H9 (cell line): ENCODE results near the gene NCAM1. TPM values are rescaled to one million over a fixed set of nuclear protein-coding genes. Genes with fewer than 3 reads are reported as not detected.

Experiments used
- DNase-seq: peaks from one replicate; pipeline ENCODE4 v3.0.0-alpha.2; 2017
- H2AFZ ChIP-seq: one replicate; pipeline ENCODE4 v1.6.1; 2013; ENCODE audit warnings: mild to moderate bottlenecking, low read length, control low read depth, moderate library complexity
- H2AK5ac ChIP-seq: 2 replicates; pipeline ENCODE4 v1.6.1; 2013; ENCODE audit warnings: low read length, control low read depth, mixed read lengths; ENCODE audit not compliant: insufficient read length
- H2BK120ac ChIP-seq: one replicate; pipeline ENCODE4 v1.6.1; 2013; ENCODE audit warnings: low read depth, mild to moderate bottlenecking, low read length, control low read depth, inconsistent platforms; ENCODE audit not compliant: poor library complexity, severe bottlenecking
- H2BK12ac ChIP-seq: 2 replicates; pipeline ENCODE4 v1.6.1; 2013; ENCODE audit warnings: low read length, control low read depth, mixed read lengths, low read depth; ENCODE audit not compliant: insufficient read length
- H2BK15ac ChIP-seq: 2 replicates; pipeline ENCODE4 v1.6.1; 2013; ENCODE audit warnings: low read depth, low read length, control low read depth
- H2BK20ac ChIP-seq: one replicate; pipeline ENCODE4 v1.6.1; 2013; ENCODE audit warnings: low read depth, mild to moderate bottlenecking, low read length, control low read depth, inconsistent platforms; ENCODE audit not compliant: poor library complexity, severe bottlenecking
- H2BK5ac ChIP-seq: 2 replicates; pipeline ENCODE4 v1.6.1; 2013; ENCODE audit warnings: low read length, control low read depth, mixed read lengths; ENCODE audit not compliant: insufficient read length
- H3K14ac ChIP-seq: 2 replicates; pipeline ENCODE4 v1.6.1; 2013; ENCODE audit warnings: low read length, control low read depth; ENCODE audit not compliant: insufficient read depth
- H3K18ac ChIP-seq: 2 replicates; pipeline ENCODE4 v1.6.1; 2013; ENCODE audit warnings: low read depth, mild to moderate bottlenecking, mixed read lengths, low read length, control low read depth; ENCODE audit not compliant: insufficient read length
- H3K23ac ChIP-seq: 2 replicates; pipeline ENCODE4 v1.6.1; 2013; ENCODE audit warnings: low read length, control low read depth, mixed read lengths, low read depth; ENCODE audit not compliant: insufficient read length
- H3K23me2 ChIP-seq: 2 replicates; pipeline ENCODE4 v1.6.1; 2013; ENCODE audit warnings: low read depth, mild to moderate bottlenecking, mixed read lengths, low read length, control low read depth; ENCODE audit not compliant: insufficient read length, poor library complexity, severe bottlenecking
- H3K27ac ChIP-seq: 2 replicates; pipeline ENCODE4 v1.5.1; 2013; ENCODE audit warnings: low read length, control low read depth, mixed read lengths, low read depth; ENCODE audit not compliant: insufficient read length
- H3K27me3 ChIP-seq: 2 replicates; pipeline ENCODE4 v1.6.1; 2013; ENCODE audit warnings: low read length, control low read depth, inconsistent platforms; ENCODE audit not compliant: insufficient read depth
- H3K4ac ChIP-seq: 2 replicates; pipeline ENCODE4 v1.6.1; 2013; ENCODE audit warnings: low read depth, mild to moderate bottlenecking, control low read depth, inconsistent platforms, low read length, moderate library complexity
- H3K4me1 ChIP-seq: 2 replicates; pipeline ENCODE4 v1.6.1; 2013; ENCODE audit warnings: low read length, control low read depth, inconsistent platforms; ENCODE audit not compliant: insufficient read depth
- H3K4me2 ChIP-seq: 2 replicates; pipeline ENCODE4 v1.6.1; 2013; ENCODE audit warnings: low read length, control low read depth, mixed read lengths; ENCODE audit not compliant: insufficient read length, insufficient read depth
- H3K56ac ChIP-seq: 2 replicates; pipeline ENCODE4 v1.6.1; 2013; ENCODE audit warnings: low read depth, mild to moderate bottlenecking, mixed read lengths, low read length, control low read depth; ENCODE audit not compliant: insufficient read length
- H3K79me1 ChIP-seq: 2 replicates; pipeline ENCODE4 v1.6.1; 2013; ENCODE audit warnings: low read depth, mild to moderate bottlenecking, moderate library complexity, low read length, control low read depth, inconsistent platforms; ENCODE audit not compliant: insufficient read depth, poor library complexity, severe bottlenecking
- H3K79me2 ChIP-seq: 2 replicates; pipeline ENCODE4 v1.6.1; 2013; ENCODE audit warnings: low read length, control low read depth, inconsistent platforms; ENCODE audit not compliant: insufficient read depth
- H3K9ac ChIP-seq: 2 replicates; pipeline ENCODE4 v1.6.1; 2013; ENCODE audit warnings: low read length, control low read depth, mixed read lengths; ENCODE audit not compliant: insufficient read length; ENCODE audit errors: extremely low read depth
- H3K9me3 ChIP-seq: one replicate; pipeline ENCODE4 v1.6.1; 2013; ENCODE audit warnings: low read depth, low read length, inconsistent platforms; ENCODE audit not compliant: control insufficient read depth
- H3T11ph ChIP-seq: one replicate; pipeline ENCODE4 v1.6.1; 2013; ENCODE audit warnings: mild to moderate bottlenecking, low read length, control low read depth, inconsistent platforms
- H4K20me1 ChIP-seq: one replicate; pipeline ENCODE4 v1.6.1; 2013; ENCODE audit not compliant: control insufficient read depth, insufficient read length, insufficient read depth
- H4K5ac ChIP-seq: 2 replicates; pipeline ENCODE4 v1.6.1; 2013; ENCODE audit warnings: low read depth, mild to moderate bottlenecking, mixed read lengths, low read length, control low read depth; ENCODE audit not compliant: insufficient read length
- H4K8ac ChIP-seq: replicated peaks from 2 replicates; pipeline ENCODE4 v1.6.1; 2013; ENCODE audit warnings: low read length, control low read depth, mixed read lengths, low read depth; ENCODE audit not compliant: insufficient read length
- H4K91ac ChIP-seq: 2 replicates; pipeline ENCODE4 v1.6.1; 2013; ENCODE audit warnings: low read depth, mild to moderate bottlenecking, moderate library complexity, mixed read lengths, low read length, control low read depth; ENCODE audit not compliant: insufficient read length
- H3K27ac Mint-ChIP-seq, 3 experiments: 2 replicates in 2 of 3; 3 replicates in 1 of 3; pipeline ENCODE4 v1.8.0; 2020 to 2021; ENCODE audit warnings: mixed read lengths in 3 of 3, mild to moderate bottlenecking in 1 of 3, moderate library complexity in 1 of 3
- H3K27me3 Mint-ChIP-seq: 2 replicates; pipeline ENCODE4 v1.8.0; 2021; ENCODE audit warnings: low read depth, mild to moderate bottlenecking, moderate library complexity, mixed read lengths
- H3K36me3 Mint-ChIP-seq, 3 experiments: 2 replicates in 2 of 3; 3 replicates in 1 of 3; pipeline ENCODE4 v1.8.0; 2020 to 2021; ENCODE audit warnings: low read depth in 3 of 3, mixed read lengths in 3 of 3; ENCODE audit not compliant: insufficient read depth in 1 of 3
- H3K4me1 Mint-ChIP-seq, 2 experiments: 2 replicates each; pipeline ENCODE4 v1.8.0; 2020; ENCODE audit warnings: mixed read lengths in 2 of 2
- H3K4me3 Mint-ChIP-seq, 2 experiments: 2 replicates in 1 of 2; 3 replicates in 1 of 2; pipeline ENCODE4 v1.8.0; 2020 to 2021; ENCODE audit warnings: mild to moderate bottlenecking in 2 of 2, mixed read lengths in 2 of 2, moderate library complexity in 1 of 2
- H3K9me3 Mint-ChIP-seq, 2 experiments: 2 replicates in 1 of 2; 3 replicates in 1 of 2; pipeline ENCODE4 v1.8.0; 2020; ENCODE audit warnings: mild to moderate bottlenecking in 2 of 2, mixed read lengths in 2 of 2, moderate library complexity in 1 of 2
- WGBS: extraction: QIAGEN DNeasy Blood & Tissue Kit; methylation state at CpG from one replicate; pipeline ENCODE4 v1.1.7; 2013; ENCODE audit warnings: missing lambda C conversion rate, low lambda C conversion rate, mixed read lengths; ENCODE audit not compliant: insufficient read length; ENCODE audit errors: extremely low coverage; 5-methylcytosine and 5-hydroxymethylcytosine counted together
- total RNA-seq: library from RNA; stranded (reverse); gene quantifications from 2 replicates; pipeline ENCODE4 v1.2.1, GENCODE V29; 2021
- TF ChIP-seq, protein P1 (sequence below): fragments of 200-600 bp; sonication (generic); conservative IDR thresholded peaks from 3 replicates; pipeline ENCODE4 v1.8.0; 2021; ENCODE audit warnings: antibody characterized with exemption, mild to moderate bottlenecking

The NCAM1 gene
- total RNA-seq, 1 experiment from 2014 or later = 2.5 TPM

GRCh38 chr11:112968941-112969713 is 7.9 kb downstream of the NCAM1 start:
- H3K18ac ChIP-seq = no peak overlapping the region
- H4K8ac ChIP-seq = no peak overlapping the region
- no peaks in the 10 kb centered on the region for H3K9me3 Mint-ChIP-seq
- no peak overlapping the region for H2BK15ac ChIP-seq
- no peak overlapping the region for H3T11ph ChIP-seq
- no peak overlapping the region for H3K4me2 ChIP-seq
- TF ChIP-seq, protein P1, sequence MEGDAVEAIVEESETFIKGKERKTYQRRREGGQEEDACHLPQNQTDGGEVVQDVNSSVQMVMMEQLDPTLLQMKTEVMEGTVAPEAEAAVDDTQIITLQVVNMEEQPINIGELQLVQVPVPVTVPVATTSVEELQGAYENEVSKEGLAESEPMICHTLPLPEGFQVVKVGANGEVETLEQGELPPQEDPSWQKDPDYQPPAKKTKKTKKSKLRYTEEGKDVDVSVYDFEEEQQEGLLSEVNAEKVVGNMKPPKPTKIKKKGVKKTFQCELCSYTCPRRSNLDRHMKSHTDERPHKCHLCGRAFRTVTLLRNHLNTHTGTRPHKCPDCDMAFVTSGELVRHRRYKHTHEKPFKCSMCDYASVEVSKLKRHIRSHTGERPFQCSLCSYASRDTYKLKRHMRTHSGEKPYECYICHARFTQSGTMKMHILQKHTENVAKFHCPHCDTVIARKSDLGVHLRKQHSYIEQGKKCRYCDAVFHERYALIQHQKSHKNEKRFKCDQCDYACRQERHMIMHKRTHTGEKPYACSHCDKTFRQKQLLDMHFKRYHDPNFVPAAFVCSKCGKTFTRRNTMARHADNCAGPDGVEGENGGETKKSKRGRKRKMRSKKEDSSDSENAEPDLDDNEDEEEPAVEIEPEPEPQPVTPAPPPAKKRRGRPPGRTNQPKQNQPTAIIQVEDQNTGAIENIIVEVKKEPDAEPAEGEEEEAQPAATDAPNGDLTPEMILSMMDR = no peak
- H2BK12ac ChIP-seq = no peak overlapping the region
- H3K27me3 Mint-ChIP-seq = peaks cover 24% of the 10 kb centered on the region
- H4K5ac ChIP-seq = no peak overlapping the region
- no peak overlapping the region for H3K56ac ChIP-seq
- H2BK5ac ChIP-seq = no peak overlapping the region
- no peak overlapping the region for H4K91ac ChIP-seq
- H4K20me1 ChIP-seq = no peaks in the 10 kb centered on the region
- DNase-seq = no peak
- H2BK20ac ChIP-seq = no peak overlapping the region
- no peak overlapping the region for H3K9ac ChIP-seq
- no peak overlapping the region for H3K4me3 Mint-ChIP-seq
- no peaks in the 10 kb centered on the region for H3K23me2 ChIP-seq
- no peak overlapping the region for H3K27ac Mint-ChIP-seq
- H3K4me1 Mint-ChIP-seq = peaks cover 5 to 6% of the 10 kb centered on the region in 2 experiments
- H3K14ac ChIP-seq = no peak overlapping the region
- no peak overlapping the region for H2BK120ac ChIP-seq
- WGBS = no CpG with 5 or more reads among the region's 6 CpGs
- no peak overlapping the region for H3K27ac ChIP-seq
- H3K23ac ChIP-seq = no peak overlapping the region
- H3K79me2 ChIP-seq = no peaks in the 10 kb centered on the region; the same call in 1 of the 2 replicates
- H2AFZ ChIP-seq = no peak overlapping the region
- no peaks in the 10 kb centered on the region for H3K36me3 Mint-ChIP-seq
- peaks cover 3% of the 10 kb centered on the region; the same call in 1 of the 2 replicates for H3K4me1 ChIP-seq
- no peaks in the 10 kb centered on the region for H3K27me3 ChIP-seq
- H3K79me1 ChIP-seq = no peaks in the 10 kb centered on the region
- H3K9me3 ChIP-seq = no peaks in the 10 kb centered on the region
- no peak overlapping the region for H2AK5ac ChIP-seq
- no peak overlapping the region for H3K4ac ChIP-seq
